ENCODE results near the gene FRAS1. TPM values are rescaled to one million over a fixed set of nuclear protein-coding genes. Genes with fewer than 3 reads are reported as not detected.

The FRAS1 gene
- total RNA-seq, 1 donor from 2014 or later = 18.9 TPM

DNA sequence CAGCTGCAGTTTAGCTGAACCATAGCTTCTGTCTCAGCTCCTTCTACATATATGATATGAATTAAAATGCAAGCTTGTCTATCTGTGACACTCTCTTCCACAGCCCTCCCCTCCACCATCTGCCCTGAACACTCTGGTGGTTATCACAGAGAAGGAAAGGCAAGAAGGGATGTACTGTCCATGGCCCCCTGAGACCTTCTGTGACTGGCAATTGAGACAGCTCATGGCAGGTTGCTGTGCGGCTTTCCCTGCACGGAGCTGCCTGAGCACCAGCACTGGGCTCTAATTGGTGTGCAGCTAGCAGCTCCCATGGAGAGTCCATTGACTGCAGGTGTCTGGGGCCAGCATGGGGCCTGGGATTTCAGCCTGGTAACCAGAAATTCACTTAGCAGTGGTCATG, 384.6 kb downstream of the FRAS1 start:
- TF ChIP-seq, protein P1, sequence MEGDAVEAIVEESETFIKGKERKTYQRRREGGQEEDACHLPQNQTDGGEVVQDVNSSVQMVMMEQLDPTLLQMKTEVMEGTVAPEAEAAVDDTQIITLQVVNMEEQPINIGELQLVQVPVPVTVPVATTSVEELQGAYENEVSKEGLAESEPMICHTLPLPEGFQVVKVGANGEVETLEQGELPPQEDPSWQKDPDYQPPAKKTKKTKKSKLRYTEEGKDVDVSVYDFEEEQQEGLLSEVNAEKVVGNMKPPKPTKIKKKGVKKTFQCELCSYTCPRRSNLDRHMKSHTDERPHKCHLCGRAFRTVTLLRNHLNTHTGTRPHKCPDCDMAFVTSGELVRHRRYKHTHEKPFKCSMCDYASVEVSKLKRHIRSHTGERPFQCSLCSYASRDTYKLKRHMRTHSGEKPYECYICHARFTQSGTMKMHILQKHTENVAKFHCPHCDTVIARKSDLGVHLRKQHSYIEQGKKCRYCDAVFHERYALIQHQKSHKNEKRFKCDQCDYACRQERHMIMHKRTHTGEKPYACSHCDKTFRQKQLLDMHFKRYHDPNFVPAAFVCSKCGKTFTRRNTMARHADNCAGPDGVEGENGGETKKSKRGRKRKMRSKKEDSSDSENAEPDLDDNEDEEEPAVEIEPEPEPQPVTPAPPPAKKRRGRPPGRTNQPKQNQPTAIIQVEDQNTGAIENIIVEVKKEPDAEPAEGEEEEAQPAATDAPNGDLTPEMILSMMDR (IDR thresholded peaks at IDR 0.05) = no peak
- no peaks in the 10 kb centered on the region for H3K9me3 Mint-ChIP-seq (ENCODE audit: low read depth)
- no peaks in the 10 kb centered on the region for H3K27me3 Mint-ChIP-seq (ENCODE audit: low read depth)
- peaks cover 11% of the 10 kb centered on the region for H3K36me3 Mint-ChIP-seq (ENCODE audit: low read depth)
- H3K27ac Mint-ChIP-seq (ENCODE audit: unreplicated experiment) = no peak overlapping the region
- H3K4me1 Mint-ChIP-seq (ENCODE audit: low read depth) = no peaks in the 10 kb centered on the region
- no peak for DNase-seq (ENCODE audit: low spot score)
- no peak overlapping the region for H3K4me3 Mint-ChIP-seq (ENCODE audit: unreplicated experiment)

DNA sequence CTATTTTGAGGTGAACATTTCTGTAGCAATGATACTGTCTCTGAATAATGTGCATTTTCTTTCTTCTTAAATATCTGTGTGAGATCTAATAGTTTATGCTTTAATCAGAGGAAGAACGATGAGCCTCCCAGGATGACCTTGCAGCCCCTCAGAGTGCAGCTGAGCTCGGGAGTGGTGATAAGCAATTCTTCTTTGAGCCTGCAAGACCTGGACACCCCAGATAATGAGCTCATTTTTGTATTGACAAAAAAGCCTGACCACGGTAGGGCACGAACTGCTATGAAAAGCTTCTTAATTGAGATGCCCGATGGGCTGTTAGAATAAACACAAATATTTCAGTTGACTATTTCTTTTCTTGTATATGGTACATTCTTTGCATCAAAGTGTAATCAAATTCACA, 389.5 kb downstream of the FRAS1 start:
- Mint-ChIP-seq H3K4me3 (ENCODE audit: unreplicated experiment) (no peak overlapping the region), H3K36me3 (ENCODE audit: low read depth) (peaks cover 8% of the 10 kb centered on the region), H3K4me1 (ENCODE audit: low read depth) (no peaks in the 10 kb centered on the region), H3K27ac (ENCODE audit: unreplicated experiment) (no peak overlapping the region), H3K9me3 (ENCODE audit: low read depth) (no peaks in the 10 kb centered on the region), H3K27me3 (ENCODE audit: low read depth) (no peaks in the 10 kb centered on the region)
- TF ChIP-seq, protein P1 (IDR thresholded peaks at IDR 0.05) = no peak
- no peak for DNase-seq (ENCODE audit: low spot score)

DNA sequence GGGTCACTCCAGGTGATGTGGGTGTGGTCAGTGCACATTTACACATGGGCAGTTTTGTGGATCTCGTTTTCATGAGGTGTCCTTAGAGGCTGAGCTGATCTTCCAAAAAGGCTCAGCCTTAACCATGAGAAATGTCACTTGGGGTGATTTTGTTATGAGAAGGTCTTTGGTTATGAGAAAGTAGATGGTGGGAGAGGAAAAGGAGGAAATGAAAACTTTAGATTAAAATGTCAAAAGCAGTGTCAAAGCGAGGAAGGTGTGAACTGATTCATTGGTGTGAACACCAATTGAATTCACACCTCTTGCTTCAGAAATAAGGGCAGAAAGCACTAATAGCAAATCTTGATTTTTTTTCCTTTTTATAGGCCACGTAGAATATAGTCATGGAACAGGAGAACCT, 394.3 kb downstream of the FRAS1 start:
- Mint-ChIP-seq H3K4me1 (ENCODE audit: low read depth) (no peaks in the 10 kb centered on the region), H3K9me3 (ENCODE audit: low read depth) (no peaks in the 10 kb centered on the region), H3K4me3 (ENCODE audit: unreplicated experiment) (no peak overlapping the region), H3K36me3 (ENCODE audit: low read depth) (peaks cover 20% of the 10 kb centered on the region), H3K27me3 (ENCODE audit: low read depth) (no peaks in the 10 kb centered on the region), H3K27ac (ENCODE audit: unreplicated experiment) (no peak overlapping the region)
- no peak for DNase-seq (ENCODE audit: low spot score)
- TF ChIP-seq, protein P1 (IDR thresholded peaks at IDR 0.05) = no peak

DNA sequence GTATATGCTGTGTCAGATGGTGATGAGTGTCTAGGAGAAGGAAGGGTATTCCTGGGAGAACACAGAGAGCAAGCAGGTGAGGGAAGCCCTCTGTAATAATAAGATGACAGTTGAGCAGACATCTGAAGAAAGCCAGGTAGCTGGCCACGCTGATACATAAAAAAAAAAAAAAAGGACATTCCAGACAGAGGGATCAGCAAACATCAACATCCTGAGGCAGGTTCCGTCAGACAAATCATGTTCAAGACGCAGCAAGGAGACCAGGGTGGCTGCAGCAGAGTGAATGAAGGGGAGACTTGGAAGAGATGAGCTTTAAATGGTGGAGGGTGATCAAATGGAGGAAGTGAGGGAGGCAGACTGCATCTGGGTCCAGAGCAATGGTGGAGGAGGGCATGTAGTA, 396.9 kb downstream of the FRAS1 start:
- Mint-ChIP-seq H3K27me3 (ENCODE audit: low read depth) (no peaks in the 10 kb centered on the region), H3K36me3 (ENCODE audit: low read depth) (peaks cover 20% of the 10 kb centered on the region), H3K9me3 (ENCODE audit: low read depth) (no peaks in the 10 kb centered on the region), H3K27ac (ENCODE audit: unreplicated experiment) (no peak overlapping the region), H3K4me3 (ENCODE audit: unreplicated experiment) (no peak overlapping the region), H3K4me1 (ENCODE audit: low read depth) (no peaks in the 10 kb centered on the region)
- TF ChIP-seq, protein P1 (IDR thresholded peaks at IDR 0.05) = no peak
- no peak for DNase-seq (ENCODE audit: low spot score)

DNA sequence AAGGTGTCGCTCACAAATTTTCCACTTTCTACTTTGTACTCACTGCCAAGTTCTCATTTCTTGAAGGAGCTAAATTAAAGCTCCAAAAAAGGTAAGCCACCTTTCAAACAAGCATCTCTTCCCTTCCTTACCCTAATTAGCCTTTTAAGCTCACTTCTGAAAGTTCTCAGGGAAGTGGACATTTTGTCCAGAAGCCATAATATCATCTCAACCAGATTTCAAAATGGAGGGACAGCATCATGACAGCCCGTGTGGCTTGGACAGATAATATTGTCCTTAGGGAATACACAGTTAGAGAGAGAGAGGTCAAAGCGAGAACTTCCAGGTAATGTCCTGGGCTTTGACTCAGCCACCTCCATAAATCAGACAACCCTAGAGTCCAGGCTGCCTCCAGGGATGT, 400.6 kb downstream of the FRAS1 start:
- Mint-ChIP-seq H3K27ac (ENCODE audit: unreplicated experiment) (no peak overlapping the region), H3K4me3 (ENCODE audit: unreplicated experiment) (no peak overlapping the region), H3K9me3 (ENCODE audit: low read depth) (no peaks in the 10 kb centered on the region), H3K36me3 (ENCODE audit: low read depth) (peaks cover 11% of the 10 kb centered on the region), H3K27me3 (ENCODE audit: low read depth) (no peaks in the 10 kb centered on the region), H3K4me1 (ENCODE audit: low read depth) (no peaks in the 10 kb centered on the region)
- no peak for DNase-seq (ENCODE audit: low spot score)
- TF ChIP-seq, protein P1 (IDR thresholded peaks at IDR 0.05) = no peak
